ENCODE results near the gene KCNC3.

GRCh38 chr19:50281491-50281890 lies 47.7 kb downstream of the KCNC3 start:
- TF ChIP-seq CTCF (conservative IDR thresholded peaks at IDR 0.05; ENCODE audit: low read length) (no peak), EZH2phosphoT487 (IDR thresholded peaks at IDR 0.05; ENCODE audit: borderline replicate concordance, low read depth, low read length) (no peak)
